LoVo (cell line): ENCODE data around the gene ATOSA.

Experiments
- DNase-seq: peaks from one replicate; pipeline ENCODE4 v3.0.0-alpha.2; 2016; ENCODE audit warnings: low spot score

Gene ATOSA

GRCh38 chr15:52679232-52680040 is at the start of gene ATOSA:
Gene ATOSA (minus strand): TSS chr15:52679388. CDS start chr15:52678021, 1,367 bp downstream.
- DNase-seq = peak; percentile 92

- DNase-seq = no peak
Observed at GRCh38 chr15:52728899-52729298, 49.7 kb upstream of the ATOSA start.

GRCh38 chr15:52727815-52728214 is 48.6 kb upstream of the ATOSA start:
- DNase-seq = no peak

GRCh38 chr15:52726195-52726594 is 47.0 kb upstream of the ATOSA start:
- no peak for DNase-seq

GRCh38 chr15:52718551-52718950 is 39.4 kb upstream of the ATOSA start:
- no peak for DNase-seq

GRCh38 chr15:52717924-52718323 is 38.7 kb upstream of the ATOSA start:
- no peak for DNase-seq

- DNase-seq = no peak
Observed at GRCh38 chr15:52717481-52717880, 38.3 kb upstream of the ATOSA start.

- DNase-seq = no peak
Observed at GRCh38 chr15:52716536-52716935, 37.3 kb upstream of the ATOSA start.

- DNase-seq = no peak
Observed at GRCh38 chr15:52715411-52715810, 36.2 kb upstream of the ATOSA start.

GRCh38 chr15:52714968-52715367 is 35.8 kb upstream of the ATOSA start:
- no peak for DNase-seq

GRCh38 chr15:52710708-52711389 is 31.7 kb upstream of the ATOSA start:
- no peak for DNase-seq

- no peak for DNase-seq
Observed at GRCh38 chr15:52710050-52710707, 31.0 kb upstream of the ATOSA start.

GRCh38 chr15:52709187-52709981 is 30.2 kb upstream of the ATOSA start:
- DNase-seq = no peak

GRCh38 chr15:52706091-52706490 is 26.9 kb upstream of the ATOSA start:
- DNase-seq = no peak

GRCh38 chr15:52702390-52702789 is 23.2 kb upstream of the ATOSA start:
- no peak for DNase-seq

- DNase-seq = no peak
Observed at GRCh38 chr15:52699457-52699856, 20.3 kb upstream of the ATOSA start.

- no peak for DNase-seq
Observed at GRCh38 chr15:52698514-52698913, 19.3 kb upstream of the ATOSA start.

- DNase-seq = no peak
Observed at GRCh38 chr15:52697051-52697450, 17.9 kb upstream of the ATOSA start.

GRCh38 chr15:52695154-52695553 is 16.0 kb upstream of the ATOSA start:
- DNase-seq = no peak

GRCh38 chr15:52689562-52689961 is 10.4 kb upstream of the ATOSA start:
- no peak for DNase-seq

GRCh38 chr15:52683580-52683979 is 4.4 kb upstream of the ATOSA start:
- DNase-seq = no peak

- peak; percentile 4 for DNase-seq
Observed at GRCh38 chr15:52682781-52683180, 3.6 kb upstream of the ATOSA start.
